HL-60 (cell line): Measurements from ENCODE around the gene DCTN4.

ENCODE experiments used
- GABPA ChIP-seq: IDR thresholded peaks from 2 replicates; pipeline ENCODE4 v1.6.1; 2012; ENCODE audit warnings: low read depth
- POLR2AphosphoS5 ChIP-seq: IDR thresholded peaks from 2 replicates; pipeline ENCODE4 v1.6.1; 2012; ENCODE audit warnings: low read depth
- SPI1 ChIP-seq: IDR thresholded peaks from 2 replicates; pipeline ENCODE4 v1.6.1; 2012; ENCODE audit warnings: low read depth, mild to moderate bottlenecking, borderline replicate concordance
- TF ChIP-seq, protein P1 (sequence below): IDR thresholded peaks from one replicate; pipeline ENCODE4 v1.5.1; 2011; ENCODE audit warnings: low read length, control low read depth, inconsistent platforms; ENCODE audit not compliant: insufficient read depth
- TF ChIP-seq, protein P2 (sequence below): IDR thresholded peaks from 2 replicates; pipeline ENCODE4 v1.6.1; 2012; ENCODE audit warnings: low read depth; ENCODE audit not compliant: insufficient replicate concordance

DNA sequence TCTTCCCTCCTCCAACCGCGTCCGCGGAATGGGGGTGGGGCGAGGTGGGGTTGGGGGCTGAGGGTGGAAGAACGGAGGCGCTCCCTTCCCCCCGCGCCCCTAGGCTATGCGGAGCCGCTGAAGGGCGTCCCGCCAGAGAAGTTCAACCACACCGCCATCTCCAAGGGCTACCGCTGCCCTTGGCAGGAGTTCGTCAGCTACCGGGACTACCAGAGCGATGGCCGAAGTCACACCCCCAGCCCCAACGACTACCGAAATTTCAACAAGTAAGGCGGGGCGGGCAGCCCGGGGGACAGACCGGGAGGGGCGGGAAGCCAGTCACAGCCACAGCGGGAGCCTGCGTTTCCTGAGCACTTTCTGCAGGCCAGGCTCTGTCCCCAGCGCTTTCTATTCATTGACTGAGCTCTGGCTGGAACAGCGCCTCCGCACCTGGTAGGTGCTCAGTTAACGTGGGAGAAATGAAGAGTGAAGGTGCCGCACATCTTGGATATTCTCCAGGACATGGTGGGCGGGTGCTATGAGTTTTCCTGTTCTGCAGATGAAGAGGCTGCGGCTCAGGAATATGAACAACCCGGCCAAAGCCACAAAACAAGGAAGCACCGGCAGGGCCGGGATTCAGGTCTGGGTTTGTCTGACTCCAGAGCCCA lies 86.5 kb downstream of the DCTN4 start:
- TF ChIP-seq, protein P1, sequence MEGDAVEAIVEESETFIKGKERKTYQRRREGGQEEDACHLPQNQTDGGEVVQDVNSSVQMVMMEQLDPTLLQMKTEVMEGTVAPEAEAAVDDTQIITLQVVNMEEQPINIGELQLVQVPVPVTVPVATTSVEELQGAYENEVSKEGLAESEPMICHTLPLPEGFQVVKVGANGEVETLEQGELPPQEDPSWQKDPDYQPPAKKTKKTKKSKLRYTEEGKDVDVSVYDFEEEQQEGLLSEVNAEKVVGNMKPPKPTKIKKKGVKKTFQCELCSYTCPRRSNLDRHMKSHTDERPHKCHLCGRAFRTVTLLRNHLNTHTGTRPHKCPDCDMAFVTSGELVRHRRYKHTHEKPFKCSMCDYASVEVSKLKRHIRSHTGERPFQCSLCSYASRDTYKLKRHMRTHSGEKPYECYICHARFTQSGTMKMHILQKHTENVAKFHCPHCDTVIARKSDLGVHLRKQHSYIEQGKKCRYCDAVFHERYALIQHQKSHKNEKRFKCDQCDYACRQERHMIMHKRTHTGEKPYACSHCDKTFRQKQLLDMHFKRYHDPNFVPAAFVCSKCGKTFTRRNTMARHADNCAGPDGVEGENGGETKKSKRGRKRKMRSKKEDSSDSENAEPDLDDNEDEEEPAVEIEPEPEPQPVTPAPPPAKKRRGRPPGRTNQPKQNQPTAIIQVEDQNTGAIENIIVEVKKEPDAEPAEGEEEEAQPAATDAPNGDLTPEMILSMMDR, result no peak
- TF ChIP-seq SPI1 (no peak), POLR2AphosphoS5 (no peak), GABPA (no peak)
- TF ChIP-seq, protein P2, sequence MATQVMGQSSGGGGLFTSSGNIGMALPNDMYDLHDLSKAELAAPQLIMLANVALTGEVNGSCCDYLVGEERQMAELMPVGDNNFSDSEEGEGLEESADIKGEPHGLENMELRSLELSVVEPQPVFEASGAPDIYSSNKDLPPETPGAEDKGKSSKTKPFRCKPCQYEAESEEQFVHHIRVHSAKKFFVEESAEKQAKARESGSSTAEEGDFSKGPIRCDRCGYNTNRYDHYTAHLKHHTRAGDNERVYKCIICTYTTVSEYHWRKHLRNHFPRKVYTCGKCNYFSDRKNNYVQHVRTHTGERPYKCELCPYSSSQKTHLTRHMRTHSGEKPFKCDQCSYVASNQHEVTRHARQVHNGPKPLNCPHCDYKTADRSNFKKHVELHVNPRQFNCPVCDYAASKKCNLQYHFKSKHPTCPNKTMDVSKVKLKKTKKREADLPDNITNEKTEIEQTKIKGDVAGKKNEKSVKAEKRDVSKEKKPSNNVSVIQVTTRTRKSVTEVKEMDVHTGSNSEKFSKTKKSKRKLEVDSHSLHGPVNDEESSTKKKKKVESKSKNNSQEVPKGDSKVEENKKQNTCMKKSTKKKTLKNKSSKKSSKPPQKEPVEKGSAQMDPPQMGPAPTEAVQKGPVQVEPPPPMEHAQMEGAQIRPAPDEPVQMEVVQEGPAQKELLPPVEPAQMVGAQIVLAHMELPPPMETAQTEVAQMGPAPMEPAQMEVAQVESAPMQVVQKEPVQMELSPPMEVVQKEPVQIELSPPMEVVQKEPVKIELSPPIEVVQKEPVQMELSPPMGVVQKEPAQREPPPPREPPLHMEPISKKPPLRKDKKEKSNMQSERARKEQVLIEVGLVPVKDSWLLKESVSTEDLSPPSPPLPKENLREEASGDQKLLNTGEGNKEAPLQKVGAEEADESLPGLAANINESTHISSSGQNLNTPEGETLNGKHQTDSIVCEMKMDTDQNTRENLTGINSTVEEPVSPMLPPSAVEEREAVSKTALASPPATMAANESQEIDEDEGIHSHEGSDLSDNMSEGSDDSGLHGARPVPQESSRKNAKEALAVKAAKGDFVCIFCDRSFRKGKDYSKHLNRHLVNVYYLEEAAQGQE, result no peak
